ENCODE results near the gene SPRYD7. TPM values are rescaled to one million over a fixed set of nuclear protein-coding genes. Genes with fewer than 3 reads are reported as not detected.

The SPRYD7 gene
- total and polyA plus RNA-seq, 2 donors (not counting 1 experiment from before 2014, with no cell fraction given): 1.9 to 4.5 TPM

DNA sequence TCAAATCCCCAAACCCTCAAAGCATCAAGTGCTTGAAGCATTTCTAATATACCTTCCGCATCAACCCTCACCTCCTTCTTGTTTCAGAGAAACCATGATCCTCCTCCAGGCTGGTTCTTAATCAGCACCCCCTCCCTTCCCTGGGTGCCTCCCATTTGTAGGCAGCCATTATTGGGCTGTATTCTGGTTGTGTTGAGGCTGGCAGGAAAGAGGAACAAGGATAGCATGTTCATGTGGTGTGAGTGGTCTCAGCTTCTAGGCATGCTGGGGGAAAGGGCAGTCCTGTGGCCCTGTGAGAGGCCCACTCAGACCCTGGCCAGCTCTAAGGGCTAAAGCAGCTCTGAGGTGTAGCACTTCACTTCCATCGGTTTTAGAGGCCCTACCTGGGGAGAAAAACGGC lies 41.9 kb upstream of the SPRYD7 start:
- no peaks in the 10 kb centered on the region for H3K36me3 ChIP-seq (replicated peaks in 1 of 2; ENCODE audit: control extremely low read depth in 1 of 2, control insufficient read depth in 1 of 2, extremely low read depth in 1 of 2, insufficient read depth in 2 of 2, low read length in 1 of 2)
- Mint-ChIP-seq H3K9me3 (ENCODE audit: insufficient read depth) (no peaks in the 10 kb centered on the region), H3K27me3 (no peaks in the 10 kb centered on the region), H3K27ac (no peak overlapping the region), H3K4me1 (peaks cover 4% of the 10 kb centered on the region), H3K4me3 (no peak overlapping the region)
- intact Hi-C loops (cut with micrococcal nuclease): loop anchor here (2.0 to 5.0 kb wide), 4 partner anchors 19 to 1309 kb away; partner anchors contain the start of gene TRIM13
- ChIA-PET POLR2A (interaction anchor here (0.5 kb wide), 1 partner anchor 832 kb away, joined by 8 read pairs; no protein-coding TSS in a partner anchor), CTCF (interaction anchor here (0.7 to 7.7 kb wide), 15 partner anchors 9 to 1092 kb away, joined by 3 to 100 read pairs (median 4); partner anchors contain the start of genes RNASEH2B and TRIM13)
- H3K4me2 ChIP-seq (replicated peaks; ENCODE audit: low read depth, low read length, poor library complexity, severe bottlenecking): no peak overlapping the region
- WGBS (ENCODE audit: insufficient coverage): 94% methylated on average over 3 of the region's 3 CpGs
- no peaks in the 10 kb centered on the region for H3K79me2 ChIP-seq (ENCODE audit: control insufficient read depth, insufficient read depth, low read length)
- no peak overlapping the region for H3K9ac ChIP-seq (ENCODE audit: low read length)
- ATAC-seq (ENCODE audit: low read depth) (no peak), DNase-seq (no peak)
- H3K4me1 ChIP-seq (ENCODE audit: control insufficient read depth in 2 of 2, insufficient read depth in 2 of 2, low read length in 2 of 2): peaks cover 0 to 4% of the 10 kb centered on the region in 2 donors
- no peaks in the 10 kb centered on the region for H3K27me3 ChIP-seq (replicated peaks in 1 of 4; ENCODE audit: control extremely low read depth in 1 of 4, control insufficient read depth in 3 of 4, insufficient read depth in 4 of 4, low read length in 3 of 4)
- H3K4me3 ChIP-seq (ENCODE audit: control extremely low read depth in 1 of 5, extremely low read depth in 1 of 5, insufficient read depth in 1 of 5, low read depth in 2 of 5, low read length in 4 of 5): no peak overlapping the region
- TF ChIP-seq, protein P1, sequence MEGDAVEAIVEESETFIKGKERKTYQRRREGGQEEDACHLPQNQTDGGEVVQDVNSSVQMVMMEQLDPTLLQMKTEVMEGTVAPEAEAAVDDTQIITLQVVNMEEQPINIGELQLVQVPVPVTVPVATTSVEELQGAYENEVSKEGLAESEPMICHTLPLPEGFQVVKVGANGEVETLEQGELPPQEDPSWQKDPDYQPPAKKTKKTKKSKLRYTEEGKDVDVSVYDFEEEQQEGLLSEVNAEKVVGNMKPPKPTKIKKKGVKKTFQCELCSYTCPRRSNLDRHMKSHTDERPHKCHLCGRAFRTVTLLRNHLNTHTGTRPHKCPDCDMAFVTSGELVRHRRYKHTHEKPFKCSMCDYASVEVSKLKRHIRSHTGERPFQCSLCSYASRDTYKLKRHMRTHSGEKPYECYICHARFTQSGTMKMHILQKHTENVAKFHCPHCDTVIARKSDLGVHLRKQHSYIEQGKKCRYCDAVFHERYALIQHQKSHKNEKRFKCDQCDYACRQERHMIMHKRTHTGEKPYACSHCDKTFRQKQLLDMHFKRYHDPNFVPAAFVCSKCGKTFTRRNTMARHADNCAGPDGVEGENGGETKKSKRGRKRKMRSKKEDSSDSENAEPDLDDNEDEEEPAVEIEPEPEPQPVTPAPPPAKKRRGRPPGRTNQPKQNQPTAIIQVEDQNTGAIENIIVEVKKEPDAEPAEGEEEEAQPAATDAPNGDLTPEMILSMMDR (IDR thresholded peaks at IDR 0.05): no peak
- no peak for TF ChIP-seq EZH2 (IDR thresholded peaks at IDR 0.05; ENCODE audit: borderline replicate concordance, insufficient read depth, low read depth, low read length, poor library complexity, severe bottlenecking)
- H3K9me3 ChIP-seq (ENCODE audit: control extremely low read depth in 1 of 3, control insufficient read depth in 2 of 3, insufficient read depth in 1 of 3, low read length in 2 of 3): no peaks in the 10 kb centered on the region
- no peak overlapping the region for H2AFZ ChIP-seq (ENCODE audit: insufficient read depth, low read depth, low read length, poor library complexity, severe bottlenecking)
- no peaks in the 10 kb centered on the region for H4K20me1 ChIP-seq (ENCODE audit: control insufficient read depth, insufficient read depth, low read length, poor library complexity, severe bottlenecking)
- no peak overlapping the region for H3K27ac ChIP-seq (ENCODE audit: low read length in 2 of 2)

All from B cell (primary cell).